NCI-H146 treated with DMSO at 0.1 percent for 48 hours (cell line): ENCODE data around the gene AK3.
"Not testable (repeated sequence)": the region's sequence is repeated elsewhere in the genome, so short reads cannot be mapped to it uniquely, and the experiment has no call there.

Source experiments
- DNase-seq: peaks from one replicate; lab custom pipeline; 2025; ENCODE audit not compliant: unreplicated experiment; lab: John Stamatoyannopoulos, UW

AK3 gene

DNA sequence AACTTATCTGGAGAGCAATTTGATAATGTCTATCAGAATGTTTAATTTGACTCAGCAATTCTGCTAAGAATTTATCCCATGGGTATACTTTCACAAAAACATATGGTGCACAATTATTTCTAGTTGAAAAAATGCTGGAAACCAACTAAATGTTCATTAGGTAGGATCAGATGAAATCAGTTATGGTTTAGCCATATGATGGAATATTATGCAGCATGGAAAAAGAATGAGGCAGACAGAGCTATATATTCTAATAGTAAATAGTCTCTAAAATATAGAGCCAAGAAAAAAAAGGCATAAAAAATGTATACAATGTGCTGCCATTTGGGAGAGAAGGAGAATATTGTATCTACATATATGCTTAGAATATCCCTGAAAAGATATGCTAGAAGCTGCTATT, 71.1 kb downstream of the AK3 start:
- DNase-seq = no peak

- DNase-seq = no peak
Observed at GRCh38 chr9:4668604-4669003, 72.4 kb downstream of the AK3 start.

DNA sequence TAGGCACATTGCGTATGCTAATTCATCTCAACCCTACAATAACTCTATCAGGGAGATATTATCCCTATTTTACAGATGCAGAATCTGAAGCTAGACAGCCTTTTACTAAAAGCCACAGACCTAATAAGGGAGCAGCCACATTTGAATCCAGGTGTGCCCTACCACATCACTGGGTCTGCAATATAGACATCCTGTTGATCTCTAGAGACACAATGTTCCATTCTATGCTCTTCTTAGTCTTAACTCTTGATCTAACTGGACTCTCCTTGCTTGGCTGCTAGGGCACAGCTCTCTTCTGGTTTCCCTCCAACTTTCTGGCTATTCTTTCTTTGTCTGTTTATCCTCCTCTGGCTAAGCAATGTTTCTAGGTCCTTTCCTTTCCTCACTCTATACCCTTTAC, 73.3 kb downstream of the AK3 start:
- no peak for DNase-seq

- DNase-seq = peak; percentile 46
Observed at GRCh38 chr9:4666042-4666699, 74.8 kb downstream of the AK3 start, which contains the start of gene SPATA6L. Gene SPATA6L, minus strand, starts transcription at chr9:4666480. Its CDS starts 230 bp downstream, at chr9:4666250.

GRCh38 chr9:4665357-4665756, 75.6 kb downstream of the AK3 start:
- DNase-seq = no peak

DNA sequence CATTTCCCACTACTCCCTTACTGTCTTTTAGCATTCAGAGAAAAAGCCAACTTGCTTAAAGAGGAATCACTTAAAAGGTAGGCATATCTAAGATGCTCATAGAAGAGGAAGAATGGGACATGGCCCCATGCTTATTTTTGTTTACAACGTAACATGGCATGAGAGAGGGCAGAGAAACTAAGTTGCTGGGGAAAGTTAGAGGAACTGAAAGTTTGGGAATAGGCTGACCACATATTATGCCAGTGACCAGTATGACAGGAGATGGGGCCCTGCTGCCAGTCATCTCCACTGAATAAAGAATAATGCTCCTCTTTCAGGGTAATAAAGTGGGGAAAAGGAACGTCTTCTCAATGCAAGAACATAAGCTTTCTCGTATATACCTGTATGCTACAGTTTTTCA, 77.0 kb downstream of the AK3 start:
- DNase-seq = no peak

DNA sequence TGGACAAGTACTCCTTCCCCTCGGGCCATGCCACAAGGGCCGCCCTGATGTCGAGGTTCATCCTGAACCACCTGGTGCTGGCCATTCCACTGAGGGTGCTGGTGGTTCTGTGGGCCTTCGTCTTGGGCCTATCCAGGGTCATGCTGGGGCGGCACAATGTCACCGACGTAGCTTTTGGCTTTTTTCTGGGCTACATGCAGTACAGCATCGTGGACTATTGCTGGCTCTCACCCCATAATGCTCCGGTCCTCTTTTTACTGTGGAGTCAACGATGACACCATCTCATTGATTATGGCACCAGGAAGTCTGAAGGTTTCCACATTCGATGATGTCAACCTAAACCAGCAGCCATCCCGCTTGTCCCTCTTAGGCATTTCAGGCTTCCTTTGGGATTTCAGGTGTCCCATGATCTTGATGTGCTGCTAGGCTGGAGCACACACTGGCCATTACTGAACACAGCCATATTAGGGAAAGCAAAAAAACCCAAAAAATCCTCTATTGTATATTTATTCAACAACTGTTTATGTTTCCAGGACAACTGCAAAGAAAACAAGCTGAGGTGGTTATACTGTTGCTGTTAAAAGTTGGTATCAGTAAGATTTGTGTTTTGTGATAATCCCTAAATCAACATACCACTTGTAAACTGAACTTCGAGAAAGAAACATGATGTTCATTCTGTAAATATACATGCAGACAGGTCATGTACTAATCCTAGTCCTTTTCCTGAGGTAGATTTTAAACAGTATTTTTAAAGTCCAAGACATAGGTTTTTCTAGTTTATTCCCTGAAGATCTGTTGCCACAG, 77.8 kb downstream of the AK3 start:
- peak; percentile 36 for DNase-seq

- peak; percentile 95 for DNase-seq
Observed at GRCh38 chr9:4662108-4662988, 78.7 kb downstream of the AK3 start, which contains the start of gene PLPP6. Gene PLPP6, plus strand, starts transcription at chr9:4662294. Its CDS starts 82 bp downstream, at chr9:4662376.

- peak; percentile 74 for DNase-seq
Observed at GRCh38 chr9:4661611-4662010, 79.4 kb downstream of the AK3 start.

DNA sequence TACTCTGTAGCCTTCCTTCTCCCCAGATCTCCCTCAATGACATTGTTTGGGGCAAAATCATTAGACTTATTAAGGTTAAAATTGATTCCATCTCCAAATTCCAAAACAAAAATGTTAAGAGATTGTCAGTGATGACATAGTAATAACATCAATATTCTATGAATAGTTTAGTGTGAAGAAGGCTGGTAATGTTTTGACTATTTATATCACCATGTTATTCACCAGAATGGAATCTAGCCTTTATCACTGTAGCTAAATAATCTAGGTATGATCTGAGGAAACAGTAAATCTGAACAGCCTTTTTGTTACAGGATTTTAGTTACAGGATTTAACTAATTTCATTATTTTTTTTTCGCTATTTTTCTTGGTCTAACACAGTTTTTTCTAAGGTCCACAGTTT, 79.8 kb downstream of the AK3 start:
- DNase-seq = no peak

GRCh38 chr9:4660665-4661064, 80.3 kb downstream of the AK3 start:
- DNase-seq = not testable (repeated sequence)
